HepG2 (cell line): ENCODE measurements around the gene NMRAL1. TPM values are rescaled to one million over a fixed set of nuclear protein-coding genes. Genes with fewer than 3 reads are reported as not detected.

Experiments used
- BHLHE40 ChIP-seq: IDR thresholded peaks from 2 replicates; pipeline ENCODE4 v1.6.1; 2011; ENCODE audit warnings: low read length, improper control_type of control experiment
- EEA1 ChIP-seq: sonication (generic); formaldehyde crosslinking; IDR thresholded peaks from 2 replicates; pipeline ENCODE4 v1.5.1; 2020; ENCODE audit warnings: mild to moderate bottlenecking, missing genetic modification reagents, borderline replicate concordance
- HMG20A ChIP-seq: IDR thresholded peaks from 2 replicates; pipeline ENCODE4 v1.6.1; 2016; ENCODE audit warnings: borderline replicate concordance
- KMT2A ChIP-seq: sonication (generic); formaldehyde crosslinking; IDR thresholded peaks from 2 replicates; pipeline ENCODE4 v1.4.0; 2020; ENCODE audit warnings: missing genetic modification reagents
- NAIF1 ChIP-seq: sonication (generic); formaldehyde crosslinking; IDR thresholded peaks from 2 replicates; pipeline ENCODE4 v1.5.0; 2020; ENCODE audit warnings: mild to moderate bottlenecking, missing genetic modification reagents, borderline replicate concordance
- PRMT3 ChIP-seq: sonication (generic); formaldehyde crosslinking; IDR thresholded peaks from 2 replicates; pipeline ENCODE4 v1.8.1; 2022; ENCODE audit warnings: low read depth, mild to moderate bottlenecking, moderate library complexity, missing genetic modification reagents, borderline replicate concordance
- RARG ChIP-seq: sonication (generic); formaldehyde crosslinking; IDR thresholded peaks from 2 replicates; pipeline ENCODE4 v1.4.0; 2020; ENCODE audit warnings: low read depth, mild to moderate bottlenecking, missing genetic modification reagents
- SCMH1 ChIP-seq: sonication (generic); formaldehyde crosslinking; IDR thresholded peaks from 2 replicates; pipeline ENCODE4 v1.9.0; 2021; ENCODE audit warnings: missing genetic modification reagents, mild to moderate bottlenecking, borderline replicate concordance
- SMC3 ChIP-seq: IDR thresholded peaks from 2 replicates; pipeline ENCODE4 v1.6.1; 2011; ENCODE audit warnings: low read length, improper control_type of control experiment
- U2AF1 ChIP-seq: fragments of 200-400 bp; formaldehyde crosslinking; optimal IDR thresholded peaks from 2 replicates; pipeline ENCODE3; 2017; ENCODE audit warnings: mild to moderate bottlenecking, low read depth, low read length
- XBP1 ChIP-seq: sonication (generic); formaldehyde crosslinking; IDR thresholded peaks from 2 replicates; pipeline ENCODE4 v1.5.0; 2020; ENCODE audit warnings: missing genetic modification reagents
- ZBTB38 ChIP-seq: sonication (generic); formaldehyde crosslinking; IDR thresholded peaks from 2 replicates; pipeline ENCODE4 v1.5.1; 2020; ENCODE audit warnings: mild to moderate bottlenecking, missing genetic modification reagents
- ZEB1 ChIP-seq: IDR thresholded peaks from 2 replicates; pipeline ENCODE4 v1.6.1; 2012; ENCODE audit warnings: mild to moderate bottlenecking, low read depth, inconsistent platforms; ENCODE audit not compliant: insufficient replicate concordance
- ZKSCAN8 ChIP-seq: IDR thresholded peaks from 2 replicates; pipeline ENCODE4 v1.6.1; 2016; ENCODE audit warnings: borderline replicate concordance, missing genetic modification reagents, missing compliant biosample characterization
- ZMAT3 ChIP-seq: sonication (generic); formaldehyde crosslinking; conservative IDR thresholded peaks from 2 replicates; pipeline ENCODE4 v1.7.0; 2021; ENCODE audit warnings: missing genetic modification reagents
- ZNF225 ChIP-seq: sonication (generic); formaldehyde crosslinking; IDR thresholded peaks from 2 replicates; pipeline ENCODE4 v1.4.0; 2020; ENCODE audit warnings: mild to moderate bottlenecking, missing genetic modification reagents
- ZNF33B ChIP-seq: sonication (generic); formaldehyde crosslinking; IDR thresholded peaks from 2 replicates; pipeline ENCODE4 v1.5.1; 2020; ENCODE audit warnings: mild to moderate bottlenecking, missing genetic modification reagents
- ZNF644 ChIP-seq: IDR thresholded peaks from 2 replicates; pipeline ENCODE4 v1.6.1; 2016; ENCODE audit warnings: low read depth
- ZNF792 ChIP-seq: IDR thresholded peaks from 2 replicates; pipeline ENCODE4 v1.6.1; 2016
- ZSCAN25 ChIP-seq: sonication (generic); formaldehyde crosslinking; IDR thresholded peaks from 2 replicates; pipeline ENCODE4 v1.8.0; 2022; ENCODE audit warnings: mild to moderate bottlenecking, missing genetic modification reagents
- polyA plus RNA-seq, 8 experiments: library from polyadenylated mRNA; depleted of rRNA in 3 of 8; stranded (reverse) in 7 of 8; unstranded in 1 of 8; fragments of >200 nt; fragmentation: Illumina TruSeq in 4 of 8; extraction: Trizol in 4 of 8; gene quantifications; 2 replicates each; pipeline versions ENCODE4 v1.2.1 to v1.2.3, GENCODE V29; 2011 to 2016; ENCODE audit warnings: low read depth in 4 of 8, missing spikeins in 1 of 8, mixed read lengths in 1 of 8; ENCODE audit not compliant: insufficient read depth in 1 of 8
- total RNA-seq, 5 experiments: library from RNA; depleted of rRNA; stranded (reverse); fragments of >200 nt; fragmentation: Illumina TruSeq; extraction: Trizol; gene quantifications; 2 replicates each; pipeline ENCODE4 v1.2.3, GENCODE V29; 2016; ENCODE audit warnings: low read depth in 1 of 5
- TF ChIP-seq, protein P1 (sequence below): sonication (generic); formaldehyde crosslinking; IDR thresholded peaks from 2 replicates; pipeline ENCODE4; 2020; ENCODE audit warnings: missing genetic modification reagents, mild to moderate bottlenecking, borderline replicate concordance
- TF ChIP-seq, protein P2 (sequence below): sonication (generic); formaldehyde crosslinking; IDR thresholded peaks from 2 replicates; pipeline ENCODE4 v1.4.0; 2020; ENCODE audit warnings: missing genetic modification reagents, low read depth, mild to moderate bottlenecking, borderline replicate concordance
- TF ChIP-seq, protein P3 (sequence below): sonication (generic); formaldehyde crosslinking; IDR thresholded peaks from 2 replicates; pipeline ENCODE4 v1.9.0; 2021; ENCODE audit warnings: missing genetic modification reagents, borderline replicate concordance

NMRAL1 gene
- total and polyA plus RNA-seq, 2 of the 13 experiments (the other 11 are each of a cell fraction or from before 2014, with no cell fraction given) = 30.8 to 33.1 TPM

- TF ChIP-seq ZKSCAN8 = no peak
- TF ChIP-seq, protein P1, sequence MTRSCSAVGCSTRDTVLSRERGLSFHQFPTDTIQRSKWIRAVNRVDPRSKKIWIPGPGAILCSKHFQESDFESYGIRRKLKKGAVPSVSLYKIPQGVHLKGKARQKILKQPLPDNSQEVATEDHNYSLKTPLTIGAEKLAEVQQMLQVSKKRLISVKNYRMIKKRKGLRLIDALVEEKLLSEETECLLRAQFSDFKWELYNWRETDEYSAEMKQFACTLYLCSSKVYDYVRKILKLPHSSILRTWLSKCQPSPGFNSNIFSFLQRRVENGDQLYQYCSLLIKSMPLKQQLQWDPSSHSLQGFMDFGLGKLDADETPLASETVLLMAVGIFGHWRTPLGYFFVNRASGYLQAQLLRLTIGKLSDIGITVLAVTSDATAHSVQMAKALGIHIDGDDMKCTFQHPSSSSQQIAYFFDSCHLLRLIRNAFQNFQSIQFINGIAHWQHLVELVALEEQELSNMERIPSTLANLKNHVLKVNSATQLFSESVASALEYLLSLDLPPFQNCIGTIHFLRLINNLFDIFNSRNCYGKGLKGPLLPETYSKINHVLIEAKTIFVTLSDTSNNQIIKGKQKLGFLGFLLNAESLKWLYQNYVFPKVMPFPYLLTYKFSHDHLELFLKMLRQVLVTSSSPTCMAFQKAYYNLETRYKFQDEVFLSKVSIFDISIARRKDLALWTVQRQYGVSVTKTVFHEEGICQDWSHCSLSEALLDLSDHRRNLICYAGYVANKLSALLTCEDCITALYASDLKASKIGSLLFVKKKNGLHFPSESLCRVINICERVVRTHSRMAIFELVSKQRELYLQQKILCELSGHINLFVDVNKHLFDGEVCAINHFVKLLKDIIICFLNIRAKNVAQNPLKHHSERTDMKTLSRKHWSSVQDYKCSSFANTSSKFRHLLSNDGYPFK = no peak; the same call in 1 of the 2 replicates
- no peak for TF ChIP-seq ZNF33B (CRISPR knock-in tag)
- TF ChIP-seq NAIF1 (CRISPR knock-in tag) = 0 out of 2 replicates have a peak, but pooled peaks have one; percentile 34
- TF ChIP-seq ZNF225 (CRISPR knock-in tag) = no peak
- no peak for TF ChIP-seq EEA1 (CRISPR knock-in tag)
- no peak for TF ChIP-seq U2AF1
- no peak; the same call in 1 of the 2 replicates for TF ChIP-seq ZNF792 (CRISPR knock-in tag)
- TF ChIP-seq HMG20A = no peak
- TF ChIP-seq PRMT3 (CRISPR knock-in tag) = no peak
- no peak for TF ChIP-seq ZNF644 (CRISPR knock-in tag)
- no peak for TF ChIP-seq RARG
- TF ChIP-seq, protein P2, sequence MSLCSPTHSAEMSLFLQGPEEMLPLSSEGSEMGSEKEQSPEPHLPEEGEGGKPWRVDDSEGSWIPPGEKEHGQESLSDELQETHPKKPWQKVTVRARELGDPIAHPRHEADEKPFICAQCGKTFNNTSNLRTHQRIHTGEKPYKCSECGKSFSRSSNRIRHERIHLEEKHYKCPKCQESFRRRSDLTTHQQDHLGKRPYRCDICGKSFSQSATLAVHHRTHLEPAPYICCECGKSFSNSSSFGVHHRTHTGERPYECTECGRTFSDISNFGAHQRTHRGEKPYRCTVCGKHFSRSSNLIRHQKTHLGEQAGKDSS (CRISPR knock-in tag) = no peak
- TF ChIP-seq ZSCAN25 (CRISPR knock-in tag) = no peak
- TF ChIP-seq ZEB1 = no peak
- TF ChIP-seq KMT2A = no peak
- TF ChIP-seq XBP1 = no peak
- TF ChIP-seq SCMH1 = no peak
- TF ChIP-seq SMC3 = no peak
- no peak for TF ChIP-seq ZMAT3
- peak; percentile 65; the same call in 1 of the 2 replicates for TF ChIP-seq ZBTB38 (CRISPR knock-in tag)
- TF ChIP-seq, protein P3, sequence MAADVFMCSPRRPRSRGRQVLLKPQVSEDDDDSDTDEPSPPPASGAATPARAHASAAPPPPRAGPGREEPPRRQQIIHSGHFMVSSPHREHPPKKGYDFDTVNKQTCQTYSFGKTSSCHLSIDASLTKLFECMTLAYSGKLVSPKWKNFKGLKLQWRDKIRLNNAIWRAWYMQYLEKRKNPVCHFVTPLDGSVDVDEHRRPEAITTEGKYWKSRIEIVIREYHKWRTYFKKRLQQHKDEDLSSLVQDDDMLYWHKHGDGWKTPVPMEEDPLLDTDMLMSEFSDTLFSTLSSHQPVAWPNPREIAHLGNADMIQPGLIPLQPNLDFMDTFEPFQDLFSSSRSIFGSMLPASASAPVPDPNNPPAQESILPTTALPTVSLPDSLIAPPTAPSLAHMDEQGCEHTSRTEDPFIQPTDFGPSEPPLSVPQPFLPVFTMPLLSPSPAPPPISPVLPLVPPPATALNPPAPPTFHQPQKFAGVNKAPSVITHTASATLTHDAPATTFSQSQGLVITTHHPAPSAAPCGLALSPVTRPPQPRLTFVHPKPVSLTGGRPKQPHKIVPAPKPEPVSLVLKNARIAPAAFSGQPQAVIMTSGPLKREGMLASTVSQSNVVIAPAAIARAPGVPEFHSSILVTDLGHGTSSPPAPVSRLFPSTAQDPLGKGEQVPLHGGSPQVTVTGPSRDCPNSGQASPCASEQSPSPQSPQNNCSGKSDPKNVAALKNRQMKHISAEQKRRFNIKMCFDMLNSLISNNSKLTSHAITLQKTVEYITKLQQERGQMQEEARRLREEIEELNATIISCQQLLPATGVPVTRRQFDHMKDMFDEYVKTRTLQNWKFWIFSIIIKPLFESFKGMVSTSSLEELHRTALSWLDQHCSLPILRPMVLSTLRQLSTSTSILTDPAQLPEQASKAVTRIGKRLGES (CRISPR knock-in tag) = no peak; the same call in 1 of the 2 replicates
- peak; percentile 99 for TF ChIP-seq BHLHE40
Observed at GRCh38 chr16:4474192-4474961, at the start of gene NMRAL1 (continued).
